Thymus (tissue), 11 donors: ENCODE results near the gene OXSR1. TPM values are rescaled to one million over a fixed set of nuclear protein-coding genes. Genes with fewer than 3 reads are reported as not detected.
A peak's percentile ranks its signal among the peaks of the same experiment; 100 is the strongest.
"Not testable (repeated sequence)": the region's sequence is repeated elsewhere in the genome, so short reads cannot be mapped to it uniquely, and the experiment has no call there.

Source experiments
- DNase-seq, 9 donors: peaks; one replicate each; pipeline ENCODE4 v3.0.0-alpha.2; 2013; ENCODE audit warnings: low spot score in 9 of 9, low read depth in 6 of 9, missing footprints in 1 of 9
- H3K27ac ChIP-seq, 2 donors: one replicate each; pipeline ENCODE4 v1.5.1; 2013; ENCODE audit warnings: control low read depth in 1 of 2, low read depth in 1 of 2, low read length in 1 of 2, mild to moderate bottlenecking in 1 of 2, moderate library complexity in 1 of 2
- H3K27me3 ChIP-seq, 2 donors: one replicate each; pipeline ENCODE4 v1.5.1; 2013; ENCODE audit warnings: low read length in 1 of 2; ENCODE audit not compliant: control insufficient read depth in 2 of 2, insufficient read depth in 1 of 2
- H3K36me3 ChIP-seq, 2 donors: one replicate each; pipeline ENCODE4 v1.5.1; 2013; ENCODE audit warnings: low read length in 1 of 2, mild to moderate bottlenecking in 1 of 2, moderate library complexity in 1 of 2; ENCODE audit not compliant: control insufficient read depth in 2 of 2, insufficient read depth in 2 of 2
- H3K4me1 ChIP-seq, 2 donors: one replicate each; pipeline ENCODE4 v1.5.1; 2013; ENCODE audit warnings: low read length in 2 of 2; ENCODE audit not compliant: control insufficient read depth in 2 of 2, insufficient read depth in 2 of 2
- H3K4me3 ChIP-seq, 2 donors: one replicate each; pipeline ENCODE4 v1.5.1; 2013; ENCODE audit warnings: low read length in 2 of 2, control low read depth in 1 of 2, mild to moderate bottlenecking in 1 of 2
- H3K9me3 ChIP-seq, 2 donors: one replicate each; pipeline ENCODE4 v1.5.1; 2013; ENCODE audit warnings: low read length in 1 of 2, mild to moderate bottlenecking in 1 of 2; ENCODE audit not compliant: control insufficient read depth in 2 of 2, insufficient read depth in 1 of 2
- WGBS: extraction: QIAGEN DNeasy Blood & Tissue Kit; methylation state at CpG from one replicate; pipeline ENCODE4 v1.1.7; 2013; 5-methylcytosine and 5-hydroxymethylcytosine counted together
- polyA plus RNA-seq: library from polyadenylated mRNA; stranded (reverse); fragments of 200-250 nt; gene quantifications from one replicate; pipeline ENCODE4 v1.2.3, GENCODE V29; 2013
- total RNA-seq: library from RNA; stranded (reverse); fragments of 120-200 nt; gene quantifications from one replicate; pipeline ENCODE4 v1.2.4, GENCODE V29; 2013
- donor health status: healthy.

OXSR1 gene
- total and polyA plus RNA-seq, 2 donors = 23.0 to 33.0 TPM

GRCh38 chr3:38169027-38169317 lies 3.6 kb downstream of the OXSR1 start:
- Histone ChIP-seq H3K36me3 (no peaks in the 10 kb centered on the region), H3K27me3 (no peaks in the 10 kb centered on the region), H3K9me3 (peaks cover 0 to 3% of the 10 kb centered on the region in 2 donors), H3K4me1 (peaks cover 28 to 37% of the 10 kb centered on the region in 2 donors), H3K4me3 (no peak overlapping the region), H3K27ac (no peak overlapping the region)
- 81% methylated on average over 1 of the region's 1 CpG for WGBS
- DNase-seq = no peak

- no peaks in the 10 kb centered on the region for H3K36me3 ChIP-seq
Observed at GRCh38 chr3:38170722-38171121, 5.4 kb downstream of the OXSR1 start.

GRCh38 chr3:38171622-38172021 lies 6.3 kb downstream of the OXSR1 start:
- Histone ChIP-seq H3K4me1 (peaks cover 24 to 30% of the 10 kb centered on the region in 2 donors), H3K4me3 (no peak overlapping the region), H3K36me3 (no peaks in the 10 kb centered on the region), H3K27ac (no peak overlapping the region), H3K9me3 (no peaks in the 10 kb centered on the region), H3K27me3 (no peaks in the 10 kb centered on the region)
- 97% methylated on average over 2 of the region's 2 CpGs for WGBS
- DNase-seq = no peak

More at GRCh38 chr3:38170722-38171121, 5.4 kb downstream of the OXSR1 start:
- no peaks in the 10 kb centered on the region for H3K9me3 ChIP-seq
- no peak for DNase-seq
- no peak overlapping the region for H3K27ac ChIP-seq
- no peak overlapping the region for H3K4me3 ChIP-seq
- H3K4me1 ChIP-seq = peaks cover 29 to 34% of the 10 kb centered on the region in 2 donors
- H3K27me3 ChIP-seq = no peaks in the 10 kb centered on the region
- WGBS = 96% methylated on average over 4 of the region's 4 CpGs

GRCh38 chr3:38173834-38174418 lies 8.6 kb downstream of the OXSR1 start:
- WGBS = 90% methylated on average over 5 of the region's 5 CpGs
- no peak overlapping the region for H3K27ac ChIP-seq
- no peaks in the 10 kb centered on the region for H3K9me3 ChIP-seq
- no peaks in the 10 kb centered on the region for H3K27me3 ChIP-seq
- H3K4me3 ChIP-seq = no peak overlapping the region
- peak in 4 of 9 donors; percentile 16 to 29 (median 20) for DNase-seq
- H3K36me3 ChIP-seq = peaks cover 3 to 7% of the 10 kb centered on the region in 2 donors
- H3K4me1 ChIP-seq = peaks cover 17 to 21% of the 10 kb centered on the region in 2 donors

GRCh38 chr3:38177181-38177580 lies 11.8 kb downstream of the OXSR1 start:
- no peak for DNase-seq
- 65% methylated on average over 2 of the region's 2 CpGs for WGBS

GRCh38 chr3:38186781-38187180 lies 21.4 kb downstream of the OXSR1 start:
- 100% methylated on average over 1 of the region's 1 CpG for WGBS
- Histone ChIP-seq H3K4me1 (no peaks in the 10 kb centered on the region), H3K27me3 (no peaks in the 10 kb centered on the region), H3K4me3 (no peak overlapping the region), H3K27ac (no peak overlapping the region), H3K9me3 (peaks cover 0 to 2% of the 10 kb centered on the region in 2 donors), H3K36me3 (peaks cover 0 to 31% of the 10 kb centered on the region in 2 donors)
- DNase-seq = no peak

More at GRCh38 chr3:38177181-38177580, 11.8 kb downstream of the OXSR1 start:
- no peak overlapping the region for H3K4me3 ChIP-seq
- H3K36me3 ChIP-seq = peaks cover 3 to 7% of the 10 kb centered on the region in 2 donors
- H3K4me1 ChIP-seq = peaks cover 16 to 17% of the 10 kb centered on the region in 2 donors
- no peaks in the 10 kb centered on the region for H3K27me3 ChIP-seq
- H3K27ac ChIP-seq = peak overlapping the region in 1 of 2 donors; percentile 18
- no peaks in the 10 kb centered on the region for H3K9me3 ChIP-seq

GRCh38 chr3:38190481-38190881 lies 25.1 kb downstream of the OXSR1 start:
- Histone ChIP-seq H3K27me3 (no peaks in the 10 kb centered on the region), H3K4me3 (no peak overlapping the region), H3K27ac (no peak overlapping the region), H3K9me3 (peaks cover 0 to 2% of the 10 kb centered on the region in 2 donors), H3K4me1 (no peaks in the 10 kb centered on the region), H3K36me3 (peaks cover 0 to 36% of the 10 kb centered on the region in 2 donors)
- no peak for DNase-seq

GRCh38 chr3:38202931-38203330 lies 37.6 kb downstream of the OXSR1 start:
- not testable (repeated sequence) for H3K4me1 ChIP-seq, H3K27ac ChIP-seq, H3K4me3 ChIP-seq, DNase-seq, H3K27me3 ChIP-seq, H3K9me3 ChIP-seq
- WGBS = 96% methylated on average over 12 of the region's 12 CpGs
- H3K36me3 ChIP-seq = peaks cover 17 to 43% of the 10 kb centered on the region in 2 donors

GRCh38 chr3:38203690-38204089 lies 38.4 kb downstream of the OXSR1 start:
- Histone ChIP-seq H3K36me3 (peaks cover 17 to 41% of the 10 kb centered on the region in 2 donors), H3K4me3 (no peak overlapping the region), H3K27ac (no peak overlapping the region), H3K4me1 (no peaks in the 10 kb centered on the region), H3K9me3 (no peaks in the 10 kb centered on the region), H3K27me3 (no peaks in the 10 kb centered on the region)
- no peak for DNase-seq
- WGBS = 97% methylated on average over 2 of the region's 2 CpGs
